LHCN-M2 (cell line): Measurements from ENCODE around the gene OR10W1. TPM values are rescaled to one million over a fixed set of nuclear protein-coding genes. Genes with fewer than 3 reads are reported as not detected.

Source experiments
- DNase-seq: peaks from one replicate; pipeline ENCODE4 v3.0.0-alpha.2; 2012; ENCODE audit warnings: low read depth
- polyA plus RNA-seq: library from polyadenylated mRNA; unstranded; fragments of >200 nt; gene quantifications from one replicate; pipeline ENCODE4 v1.2.1, GENCODE V29; 2012; ENCODE audit warnings: missing spikeins
- total RNA-seq: library from RNA; depleted of rRNA; stranded (reverse); fragments of >200 nt; gene quantifications from 2 replicates; pipeline ENCODE4 v1.2.3, GENCODE V29; 2014; rRNA removed

OR10W1 gene
- not detected in 2 replicates for total RNA-seq
- polyA plus RNA-seq = not detected

DNA sequence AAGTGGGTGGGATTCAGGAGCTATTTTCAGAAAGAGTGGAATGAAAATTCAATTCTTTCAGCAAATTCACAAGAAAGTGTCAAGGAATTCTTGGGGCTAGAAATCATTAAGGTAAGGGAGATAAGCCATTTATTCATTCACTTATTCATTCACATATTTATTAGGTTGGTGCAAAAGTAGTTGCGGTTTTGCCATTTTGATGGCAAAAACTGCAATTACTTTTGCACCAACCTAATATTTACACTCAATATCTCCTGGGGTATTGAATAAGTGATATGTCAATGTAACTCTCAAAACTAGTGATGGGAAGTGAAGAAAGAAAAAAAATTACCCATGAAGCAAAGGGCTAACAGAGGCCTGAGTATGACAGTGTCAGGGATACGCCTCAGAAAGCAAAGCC is at the start of gene OR10W1:
Gene OR10W1 (minus strand): TSS at position 119 of the 400 bp plus-strand sequence. CDS start 402 bp downstream, outside the sequence.
- no peak for DNase-seq

- peak; percentile 53 for DNase-seq
Measured at GRCh38 chr11:58316142-58316541, 48.1 kb upstream of the OR10W1 start.

DNA sequence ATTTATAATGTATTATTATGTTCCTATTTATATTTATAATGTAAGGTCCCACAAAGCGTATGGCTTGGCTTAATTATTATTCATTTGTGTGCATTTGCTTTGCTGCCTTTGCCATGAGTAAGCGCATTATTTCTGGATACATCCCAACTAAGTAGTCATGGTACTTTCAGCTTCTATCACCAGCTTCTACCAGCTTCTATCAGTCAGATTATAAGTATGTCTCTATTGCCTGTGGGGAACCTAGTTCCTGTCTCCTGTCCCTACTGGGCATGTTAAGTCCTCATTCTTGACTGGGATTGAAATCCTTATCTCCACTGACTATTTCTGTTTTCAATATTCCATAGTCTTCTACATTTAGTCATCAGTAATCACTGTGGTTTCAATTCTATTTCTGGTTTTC is 33.5 kb upstream of the OR10W1 start:
- DNase-seq = peak; percentile 54

DNA sequence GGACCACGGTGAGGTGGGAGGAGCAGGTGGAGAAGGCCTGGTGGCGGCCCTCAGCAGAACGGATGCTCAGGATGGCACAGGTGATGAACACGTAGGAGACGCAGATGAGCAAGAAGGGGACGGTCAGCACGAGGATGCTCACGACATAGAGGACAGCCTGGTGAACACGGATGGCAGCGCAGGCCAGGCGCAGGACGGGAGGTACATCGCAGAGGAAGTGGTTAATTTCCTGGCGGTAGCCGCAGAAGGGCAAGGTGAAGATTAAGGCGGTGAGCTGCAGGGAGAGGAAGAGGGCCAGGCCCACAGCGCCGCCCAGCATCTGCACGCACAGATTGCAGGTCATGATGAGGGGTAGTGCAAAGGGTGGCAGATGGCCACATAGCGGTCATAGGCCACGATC is 24.0 kb upstream of the OR10W1 start:
- DNase-seq = no peak

GRCh38 chr11:58289266-58289665 is 21.2 kb upstream of the OR10W1 start:
- no peak for DNase-seq

GRCh38 chr11:58286249-58286648 is 18.2 kb upstream of the OR10W1 start:
- peak; percentile 42 for DNase-seq

GRCh38 chr11:58285483-58286040 is 17.5 kb upstream of the OR10W1 start:
- no peak for DNase-seq

DNA sequence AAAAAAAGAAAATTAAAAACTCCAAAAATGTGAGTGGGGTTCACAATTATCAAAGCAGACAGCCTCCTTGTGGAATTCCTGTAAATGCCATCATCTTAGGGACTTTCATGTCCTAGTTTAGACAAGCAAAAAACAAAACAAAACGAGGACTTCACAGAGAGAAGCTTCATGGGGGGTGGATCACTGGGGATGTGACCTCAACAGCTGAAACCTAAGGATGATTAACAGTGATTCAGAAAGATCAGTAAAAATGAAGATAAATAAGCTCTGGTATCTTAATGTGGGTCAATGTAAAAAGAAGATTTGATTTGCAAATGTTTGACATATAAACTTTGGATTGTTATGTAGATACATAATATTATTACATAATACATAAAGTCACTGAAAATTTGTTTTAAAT is 8.1 kb upstream of the OR10W1 start:
- DNase-seq = peak; percentile 74

DNA sequence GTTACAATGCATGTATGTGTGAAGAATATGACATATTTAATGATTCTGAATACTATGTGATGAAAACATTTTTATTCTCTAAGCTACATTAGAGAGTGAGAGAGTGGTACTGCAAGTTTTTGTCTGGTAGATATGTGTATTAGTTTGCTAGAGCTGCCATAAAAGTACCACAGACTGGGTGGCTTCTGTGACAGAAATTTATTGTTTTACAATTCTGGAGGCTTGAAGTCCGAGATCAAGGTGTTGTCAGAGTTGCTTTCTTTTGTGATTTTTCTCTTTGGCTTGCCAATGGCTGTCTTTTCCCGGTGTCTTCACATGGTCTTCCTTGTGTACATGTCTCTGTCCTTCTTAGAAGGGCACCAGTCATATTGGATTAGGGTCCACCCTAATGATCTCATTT is 6.9 kb upstream of the OR10W1 start:
- no peak for DNase-seq

DNA sequence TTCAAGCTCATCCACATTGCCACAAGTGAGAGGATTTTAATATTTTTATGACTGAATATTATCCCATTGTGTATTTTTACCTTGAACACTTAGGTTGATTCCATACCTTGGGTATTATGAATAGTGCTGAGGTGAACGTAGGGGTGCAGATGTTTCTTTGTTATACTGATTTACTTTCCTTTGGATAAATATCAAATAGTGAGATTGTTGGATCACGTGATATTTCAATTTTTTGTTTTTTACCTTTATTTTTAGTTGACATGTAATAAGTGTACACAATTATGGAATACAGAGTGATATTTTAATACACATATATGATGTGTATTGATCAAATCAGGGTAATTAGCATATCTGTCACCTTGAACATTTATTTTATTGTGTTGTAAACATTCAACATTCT is 8.1 kb downstream of the OR10W1 start:
- DNase-seq = no peak

DNA sequence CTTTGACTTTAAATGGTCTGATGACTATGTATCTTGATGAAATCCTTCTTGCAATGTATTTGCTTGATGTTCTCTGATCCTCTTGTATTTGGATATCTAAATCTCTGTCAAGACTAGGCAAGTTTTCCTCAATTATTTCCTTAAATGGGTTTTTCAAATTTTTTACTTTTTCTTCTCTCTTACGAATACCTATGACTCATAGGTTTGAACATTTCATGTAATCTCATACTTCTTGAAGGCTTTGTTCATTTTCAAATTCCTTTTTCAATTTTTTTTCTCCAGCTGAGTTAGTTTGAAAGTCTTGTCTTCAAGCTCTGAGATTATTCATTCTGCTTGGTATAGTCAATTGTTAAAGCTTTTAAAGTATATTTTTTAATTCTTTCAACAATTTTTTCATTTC is 13.1 kb downstream of the OR10W1 start:
- DNase-seq = no peak

DNA sequence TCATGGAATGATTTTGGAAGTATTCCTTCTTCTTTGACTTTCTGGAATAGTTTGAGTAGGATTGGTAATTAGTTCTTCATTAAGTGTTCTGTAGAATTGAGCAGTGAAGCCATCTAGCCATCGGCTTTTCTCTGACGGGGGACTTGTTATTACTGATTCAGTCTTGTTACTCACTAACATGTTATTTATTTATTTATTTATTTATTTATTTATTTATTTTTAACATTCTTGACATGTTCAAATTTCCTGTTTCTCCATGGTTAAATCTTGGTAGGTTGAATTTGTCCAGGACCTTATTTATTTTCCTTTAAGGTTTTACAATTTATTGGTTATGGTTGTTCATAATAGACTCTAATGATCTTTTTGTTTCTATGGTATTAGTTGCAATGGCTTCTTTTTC is 24.1 kb downstream of the OR10W1 start:
- no peak for DNase-seq

GRCh38 chr11:58227956-58228615 is 40.0 kb downstream of the OR10W1 start:
- DNase-seq = no peak

DNA sequence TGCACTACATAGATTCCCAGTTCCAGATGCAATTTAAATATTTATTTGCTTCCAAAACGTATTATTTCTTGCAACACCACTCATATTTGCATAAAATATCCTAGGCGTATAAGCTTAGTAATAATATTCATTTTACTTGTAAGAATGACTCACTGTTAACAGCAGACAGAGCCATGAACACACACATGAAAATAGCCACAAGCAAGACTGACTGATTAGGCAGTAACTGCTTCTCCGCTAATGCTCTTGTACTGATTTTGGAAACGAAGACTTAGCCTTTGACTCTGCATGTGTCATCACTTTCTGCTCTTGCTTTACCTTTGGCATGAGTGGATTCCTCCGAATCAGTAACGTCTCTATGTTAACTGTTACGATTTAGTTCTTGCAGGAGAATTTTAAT is 45.3 kb downstream of the OR10W1 start:
- peak; percentile 17 for DNase-seq

Other genes starting within 250 kb of the OR10W1 start
- not detected in 2 replicates for gene OR9Q1, start 244.4 kb downstream of the OR10W1 start, total RNA-seq
- gene OR6Q1, start 237.3 kb downstream of the OR10W1 start, total RNA-seq = not detected in 2 replicates
- not detected in 2 replicates for gene OR9I1, start 142.7 kb downstream of the OR10W1 start, total RNA-seq
- gene OR9Q2, start 79.2 kb downstream of the OR10W1 start, total RNA-seq = not detected in 2 replicates
- gene OR1S2, start 64.1 kb downstream of the OR10W1 start, total RNA-seq = not detected in 2 replicates
- gene OR1S1, start 55.5 kb downstream of the OR10W1 start, total RNA-seq = not detected in 2 replicates
- not detected in 2 replicates for gene OR10Q1, start 39.3 kb downstream of the OR10W1 start, total RNA-seq
- not detected in 2 replicates for gene OR5B17, start 90.8 kb upstream of the OR10W1 start, total RNA-seq
- gene OR5B3, start 138.6 kb upstream of the OR10W1 start, total RNA-seq = not detected in 2 replicates
- not detected in 2 replicates for gene OR5B2, start 159.9 kb upstream of the OR10W1 start, total RNA-seq
- not detected in 2 replicates for gene OR5B12, start 174.0 kb upstream of the OR10W1 start, total RNA-seq
- not detected in 2 replicates for gene OR5B21, start 239.8 kb upstream of the OR10W1 start, total RNA-seq